Fibroblast of pulmonary artery (primary cell): ENCODE data around the gene KCNQ5.

Experiments used
- DNase-seq: peaks from one replicate; pipeline ENCODE4 v3.0.0-alpha.2; 2010; ENCODE audit warnings: low read depth
- H3K4me3 ChIP-seq: replicated peaks from 2 replicates; pipeline ENCODE4 v1.5.1; 2011; ENCODE audit warnings: low read depth, mild to moderate bottlenecking, control low read depth, low read length, moderate library complexity
- TF ChIP-seq, protein P1 (sequence below): IDR thresholded peaks from 2 replicates; pipeline ENCODE4 v1.5.1; 2011; ENCODE audit warnings: mild to moderate bottlenecking, control low read depth, low read length, inconsistent platforms; ENCODE audit errors: missing control alignments

KCNQ5 gene

GRCh38 chr6:72826037-72826436 lies 204.2 kb downstream of the KCNQ5 start:
- H3K4me3 ChIP-seq = no peak overlapping the region
- DNase-seq = no peak
- TF ChIP-seq, protein P1, sequence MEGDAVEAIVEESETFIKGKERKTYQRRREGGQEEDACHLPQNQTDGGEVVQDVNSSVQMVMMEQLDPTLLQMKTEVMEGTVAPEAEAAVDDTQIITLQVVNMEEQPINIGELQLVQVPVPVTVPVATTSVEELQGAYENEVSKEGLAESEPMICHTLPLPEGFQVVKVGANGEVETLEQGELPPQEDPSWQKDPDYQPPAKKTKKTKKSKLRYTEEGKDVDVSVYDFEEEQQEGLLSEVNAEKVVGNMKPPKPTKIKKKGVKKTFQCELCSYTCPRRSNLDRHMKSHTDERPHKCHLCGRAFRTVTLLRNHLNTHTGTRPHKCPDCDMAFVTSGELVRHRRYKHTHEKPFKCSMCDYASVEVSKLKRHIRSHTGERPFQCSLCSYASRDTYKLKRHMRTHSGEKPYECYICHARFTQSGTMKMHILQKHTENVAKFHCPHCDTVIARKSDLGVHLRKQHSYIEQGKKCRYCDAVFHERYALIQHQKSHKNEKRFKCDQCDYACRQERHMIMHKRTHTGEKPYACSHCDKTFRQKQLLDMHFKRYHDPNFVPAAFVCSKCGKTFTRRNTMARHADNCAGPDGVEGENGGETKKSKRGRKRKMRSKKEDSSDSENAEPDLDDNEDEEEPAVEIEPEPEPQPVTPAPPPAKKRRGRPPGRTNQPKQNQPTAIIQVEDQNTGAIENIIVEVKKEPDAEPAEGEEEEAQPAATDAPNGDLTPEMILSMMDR = no peak

DNA sequence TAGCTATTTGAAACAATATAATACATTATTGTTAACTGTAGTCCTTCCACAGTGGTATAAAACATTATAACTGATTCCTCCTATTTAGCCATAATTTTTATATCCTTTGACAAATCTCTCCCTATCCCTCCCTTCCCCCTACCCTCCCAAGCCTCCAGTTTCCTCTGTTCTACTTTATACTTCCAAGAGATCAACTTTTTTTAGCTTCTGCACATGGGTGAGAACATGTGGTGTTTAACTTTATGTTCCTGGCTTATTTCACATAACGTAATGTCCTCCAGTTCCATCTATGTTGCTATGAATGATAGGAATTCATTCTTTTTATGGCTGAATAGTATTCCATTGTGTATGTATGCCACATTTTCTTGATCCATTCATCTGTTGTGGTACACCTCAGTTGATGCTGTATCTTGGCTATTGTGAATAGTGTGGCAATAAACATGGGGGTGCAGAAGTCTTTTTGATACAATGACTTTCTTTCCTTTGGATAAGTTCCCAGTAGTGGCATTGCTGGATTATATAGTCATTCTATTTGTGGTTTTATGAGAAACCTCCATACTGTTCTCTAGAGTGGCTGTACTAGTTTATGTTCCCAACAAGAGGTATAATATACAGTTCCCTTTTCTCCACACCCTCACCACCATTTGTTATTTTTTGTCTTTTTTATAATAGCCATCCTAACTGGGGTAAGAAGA lies 205.0 kb downstream of the KCNQ5 start:
- TF ChIP-seq, protein P1 = no peak
- H3K4me3 ChIP-seq = no peak overlapping the region
- DNase-seq = peak; percentile 88

DNA sequence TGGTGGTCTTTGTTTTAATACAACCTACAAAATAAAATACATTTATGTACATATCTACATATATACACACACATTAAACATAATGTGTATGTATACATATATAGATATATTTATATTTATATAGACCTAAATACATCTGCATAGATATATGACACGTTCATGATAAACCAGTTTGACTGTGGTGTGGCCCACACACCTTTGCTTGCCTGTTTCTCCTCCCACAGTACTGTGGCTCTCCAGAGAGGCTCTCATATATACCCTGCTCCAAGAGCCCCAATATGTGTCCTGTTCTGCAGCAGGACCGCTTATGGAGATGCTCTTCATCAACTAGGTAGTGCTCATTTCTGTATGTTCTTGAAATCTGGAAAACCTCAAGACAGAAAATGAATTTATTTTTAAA lies 207.0 kb downstream of the KCNQ5 start:
- H3K4me3 ChIP-seq = no peak overlapping the region
- TF ChIP-seq, protein P1 = no peak
- no peak for DNase-seq

- no peak overlapping the region for H3K4me3 ChIP-seq
- TF ChIP-seq, protein P1 = no peak
- no peak for DNase-seq
These were observed 210.4 kb downstream of the KCNQ5 start for GRCh38 chr6:72832271-72832670.

DNA sequence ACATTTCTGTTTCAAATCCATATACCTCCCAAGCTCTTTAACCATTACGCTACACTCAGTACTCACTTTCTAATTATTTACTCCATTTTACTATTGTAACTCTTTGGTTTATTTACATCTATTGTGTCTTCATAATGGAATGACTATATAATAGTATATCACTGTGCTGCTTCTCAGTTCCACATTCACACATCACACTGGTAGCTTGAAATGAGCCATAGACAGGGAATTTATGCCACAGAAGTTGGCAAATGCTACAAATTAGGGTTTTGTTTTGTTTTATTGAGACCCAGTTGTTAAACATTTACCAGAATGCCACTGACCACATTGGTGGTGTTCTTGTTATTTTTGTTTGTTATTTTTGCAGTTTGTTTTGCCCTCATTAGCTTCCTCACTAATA lies 213.9 kb downstream of the KCNQ5 start:
- H3K4me3 ChIP-seq = no peak overlapping the region
- no peak for DNase-seq
- TF ChIP-seq, protein P1 = no peak

- no peak for DNase-seq
- H3K4me3 ChIP-seq = no peak overlapping the region
- TF ChIP-seq, protein P1 = no peak
These were observed 215.1 kb downstream of the KCNQ5 start for GRCh38 chr6:72836971-72837370.

- DNase-seq = no peak
- no peak overlapping the region for H3K4me3 ChIP-seq
- TF ChIP-seq, protein P1 = no peak
These were observed 219.3 kb downstream of the KCNQ5 start for GRCh38 chr6:72841195-72841594.
